HFFc6 (cell line): Measurements from ENCODE around the gene TNF. TPM values are rescaled to one million over a fixed set of nuclear protein-coding genes. Genes with fewer than 3 reads are reported as not detected.
A peak's percentile ranks its signal among the peaks of the same experiment; 100 is the strongest.

Source experiments
- DNase-seq: peaks from one replicate; pipeline ENCODE4 v3.0.0-alpha.2; 2018
- H3K27ac Mint-ChIP-seq: 2 replicates; pipeline ENCODE4 v1.8.0; 2020; ENCODE audit warnings: mild to moderate bottlenecking, mixed read lengths
- H3K27me3 Mint-ChIP-seq: 2 replicates; pipeline ENCODE4 v1.8.0; 2021; ENCODE audit warnings: mild to moderate bottlenecking, moderate library complexity, mixed read lengths; ENCODE audit not compliant: insufficient read depth
- H3K36me3 Mint-ChIP-seq: 2 replicates; pipeline ENCODE4 v1.8.0; 2021; ENCODE audit warnings: low read depth, mixed read lengths
- H3K4me1 Mint-ChIP-seq: 2 replicates; pipeline ENCODE4 v1.8.0; 2020; ENCODE audit warnings: low read depth, mixed read lengths
- H3K4me3 Mint-ChIP-seq: 2 replicates; pipeline ENCODE4 v1.8.0; 2020; ENCODE audit warnings: mild to moderate bottlenecking, moderate library complexity, mixed read lengths
- H3K9me3 Mint-ChIP-seq: 2 replicates; pipeline ENCODE4 v1.8.0; 2020; ENCODE audit warnings: mild to moderate bottlenecking, mixed read lengths
- CTCF ChIP-seq: fragments of 200-600 bp; sonication (generic); IDR thresholded peaks from 2 replicates; pipeline ENCODE4 v1.5.0; 2021; ENCODE audit warnings: antibody characterized with exemption, mild to moderate bottlenecking
- total RNA-seq, 6 experiments: library from RNA; stranded (reverse); fragmentation: NEBNext Ultra II Directional; extraction: Animal tissue kit (Norgen Biotek cat#: 25700); gene quantifications; 2 replicates in 1 of 6; 3 replicates in 5 of 6; pipeline ENCODE4 v1.2.3, GENCODE V29; 2021

Gene TNF
- total RNA-seq, 6 experiments from 2014 or later, result 0.12 to 0.41 (median 0.23) TPM

DNA sequence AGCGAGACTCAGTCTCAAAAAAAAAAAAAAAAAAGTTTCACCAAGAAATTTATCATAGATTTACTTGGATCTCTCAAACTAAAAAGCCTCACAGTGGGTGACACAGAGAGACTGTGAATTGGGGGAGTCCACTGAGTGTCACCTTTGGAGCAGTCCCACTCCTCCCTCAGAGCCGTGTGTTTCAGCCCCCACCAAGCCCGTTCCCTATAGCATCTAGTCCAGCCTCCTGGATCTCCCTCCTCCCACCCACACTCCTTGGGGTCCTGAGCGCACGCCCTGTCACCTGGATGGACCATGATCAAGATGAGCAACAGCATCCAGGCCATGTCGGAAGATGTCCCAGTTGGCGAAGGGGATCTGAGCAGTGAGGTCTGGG lies 17.0 kb downstream of the TNF start:
- Mint-ChIP-seq H3K9me3 (no peaks in the 10 kb centered on the region), H3K27ac (no peak overlapping the region), H3K36me3 (no peaks in the 10 kb centered on the region), H3K27me3 (no peaks in the 10 kb centered on the region), H3K4me3 (no peak overlapping the region), H3K4me1 (peaks cover 7% of the 10 kb centered on the region; the same call in 1 of the 2 replicates)
- no peak for DNase-seq
- no peak for TF ChIP-seq CTCF

GRCh38 chr6:31597006-31597405 lies 21.6 kb downstream of the TNF start:
- DNase-seq, result peak; percentile 40
- Mint-ChIP-seq H3K27ac (no peak overlapping the region), H3K36me3 (no peaks in the 10 kb centered on the region), H3K9me3 (no peaks in the 10 kb centered on the region), H3K4me3 (no peak overlapping the region), H3K4me1 (peaks cover 8% of the 10 kb centered on the region), H3K27me3 (no peaks in the 10 kb centered on the region)
- peak; percentile 77 for TF ChIP-seq CTCF

- H3K4me3 Mint-ChIP-seq, result no peak overlapping the region
- peaks cover 2% of the 10 kb centered on the region for H3K27me3 Mint-ChIP-seq
- DNase-seq, result no peak
- no peak overlapping the region for H3K27ac Mint-ChIP-seq
- H3K36me3 Mint-ChIP-seq, result no peaks in the 10 kb centered on the region
- H3K4me1 Mint-ChIP-seq, result no peaks in the 10 kb centered on the region
- no peak for TF ChIP-seq CTCF
- H3K9me3 Mint-ChIP-seq, result no peaks in the 10 kb centered on the region
These were observed 32.0 kb downstream of the TNF start for GRCh38 chr6:31607317-31607716.

DNA sequence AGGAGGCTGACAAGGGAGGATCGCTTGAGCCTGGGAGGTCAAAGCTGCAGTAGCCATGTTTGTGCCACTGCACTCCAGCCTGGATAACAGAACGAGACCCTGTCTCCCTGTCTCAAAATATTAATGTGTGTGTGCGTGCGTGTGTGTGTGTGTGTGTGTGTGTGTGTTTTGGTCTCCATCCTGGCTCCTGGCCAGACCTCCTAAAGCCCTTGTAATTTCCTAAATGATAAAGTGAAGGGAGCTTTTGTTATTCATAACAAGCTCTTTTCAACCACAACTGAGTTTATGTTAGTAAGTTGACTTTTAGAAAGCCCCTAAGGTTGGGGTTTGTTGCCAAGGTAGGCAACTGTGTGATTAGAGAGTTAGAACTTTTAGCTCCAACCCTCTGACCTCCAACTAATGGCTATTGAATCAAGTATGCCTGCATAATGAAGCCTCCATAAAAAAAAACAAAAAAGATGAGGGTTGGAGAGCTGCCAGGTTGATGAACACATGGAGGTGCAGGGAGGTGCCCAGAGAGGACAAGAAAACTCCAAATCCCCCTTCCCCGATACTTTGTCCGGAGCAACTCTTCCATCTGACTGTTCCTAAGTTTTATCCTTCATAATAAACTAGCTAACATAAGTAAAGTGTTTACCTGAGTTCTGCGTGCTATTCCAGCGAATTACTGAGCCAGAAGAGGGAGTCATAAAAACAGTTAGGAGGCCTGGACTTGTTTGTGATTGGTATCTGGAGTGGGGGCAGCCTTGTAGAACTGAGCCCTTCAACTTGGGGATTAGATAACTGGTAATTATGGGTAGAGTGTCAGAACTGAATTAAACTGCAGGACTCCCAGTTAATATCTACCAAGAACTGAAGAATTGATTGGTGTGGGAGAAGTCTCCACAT lies 34.4 kb downstream of the TNF start:
- DNase-seq, result no peak
- no peak overlapping the region for H3K27ac Mint-ChIP-seq

DNA sequence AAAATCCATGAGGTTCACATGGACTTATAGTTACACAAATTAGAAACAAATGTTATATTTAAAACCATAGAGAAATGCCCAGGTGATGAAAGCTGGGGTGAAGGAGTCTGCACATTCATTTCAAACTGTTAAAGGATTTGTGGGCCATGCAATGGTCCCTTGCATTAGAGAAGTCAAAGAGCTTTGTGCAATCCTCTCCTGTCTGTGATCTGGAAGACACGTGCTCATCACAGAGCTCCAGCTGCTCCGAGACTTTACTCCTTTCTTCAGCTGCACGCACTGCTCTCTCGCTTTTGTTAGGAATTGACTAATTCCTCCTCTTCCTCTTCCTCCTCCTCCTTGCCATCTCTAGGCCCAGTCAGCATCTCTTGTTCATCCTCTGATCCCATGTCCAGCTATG lies 35.6 kb downstream of the TNF start:
- no peak overlapping the region for H3K4me3 Mint-ChIP-seq
- no peak overlapping the region for H3K27ac Mint-ChIP-seq
- H3K9me3 Mint-ChIP-seq, result no peaks in the 10 kb centered on the region
- DNase-seq, result no peak
- H3K27me3 Mint-ChIP-seq, result peaks cover 4% of the 10 kb centered on the region
- H3K4me1 Mint-ChIP-seq, result no peaks in the 10 kb centered on the region; the same call in 1 of the 2 replicates
- no peaks in the 10 kb centered on the region for H3K36me3 Mint-ChIP-seq
- no peak for TF ChIP-seq CTCF

More for the DNA sequence above, 34.4 kb downstream of the TNF start:
- Mint-ChIP-seq H3K4me1 (no peaks in the 10 kb centered on the region; the same call in 1 of the 2 replicates), H3K36me3 (no peaks in the 10 kb centered on the region), H3K4me3 (no peak overlapping the region), H3K27me3 (peaks cover 3% of the 10 kb centered on the region), H3K9me3 (no peaks in the 10 kb centered on the region)
- TF ChIP-seq CTCF, result no peak
